OCI-LY1 (cell line): ENCODE data around the gene KLHL35.

Experiments used
- H2AFZ ChIP-seq: fragments of 200-600 bp; sonication (generic), shearing (Covaris generic); 2 replicates; pipeline ENCODE4 v1.6.0; 2014; ENCODE audit warnings: antibody characterized with exemption, mild to moderate bottlenecking, low read length
- H3F3A ChIP-seq: fragments of 200-600 bp; sonication (generic), shearing (Covaris generic); 2 replicates; pipeline ENCODE4 v1.6.0; 2014; ENCODE audit warnings: mild to moderate bottlenecking, antibody characterized with exemption, low read length, moderate library complexity; ENCODE audit not compliant: insufficient read depth
- H3K27ac ChIP-seq: fragments of 200-600 bp; sonication (generic); 2 replicates; pipeline ENCODE4 v1.5.1; 2014; ENCODE audit warnings: low read length, mixed run types, mild to moderate bottlenecking, low read depth; ENCODE audit not compliant: poor library complexity, severe bottlenecking
- H3K27me3 ChIP-seq: fragments of 200-600 bp; sonication (generic); 2 replicates; pipeline ENCODE4 v1.6.0; 2014; ENCODE audit warnings: antibody characterized with exemption, mild to moderate bottlenecking, low read length, moderate library complexity; ENCODE audit not compliant: insufficient read depth
- H3K36me3 ChIP-seq: fragments of 200-600 bp; sonication (generic); 2 replicates; pipeline ENCODE4 v1.6.1; 2014; ENCODE audit warnings: mild to moderate bottlenecking, antibody characterized with exemption, low read length, moderate library complexity, mixed read lengths; ENCODE audit not compliant: insufficient read depth
- H3K4me1 ChIP-seq: fragments of 200-600 bp; sonication (generic); 2 replicates; pipeline ENCODE4 v1.5.1; 2014; ENCODE audit warnings: mild to moderate bottlenecking, low read length, moderate library complexity; ENCODE audit not compliant: insufficient read depth, severe bottlenecking
- H3K4me2 ChIP-seq: fragments of 200-600 bp; sonication (generic), shearing (Covaris generic); 2 replicates; pipeline ENCODE4 v1.6.1; 2014; ENCODE audit warnings: low read length
- H3K4me3 ChIP-seq: fragments of 200-600 bp; sonication (generic); 2 replicates; pipeline ENCODE4 v1.5.1; 2014; ENCODE audit warnings: low read length, low read depth, mild to moderate bottlenecking, mixed read lengths; ENCODE audit not compliant: poor library complexity, severe bottlenecking
- H3K79me2 ChIP-seq: fragments of 200-600 bp; shearing (Covaris generic); 2 replicates; pipeline ENCODE4 v1.6.1; 2016; ENCODE audit warnings: mixed run types, low read length, mixed read lengths; ENCODE audit not compliant: insufficient read depth
- H3K9ac ChIP-seq: fragments of 200-600 bp; sonication (generic), shearing (Covaris generic); 2 replicates; pipeline ENCODE4 v1.6.1; 2014; ENCODE audit warnings: mild to moderate bottlenecking, low read length, mixed read lengths
- H3K9me2 ChIP-seq: fragments of 200-600 bp; sonication (generic), shearing (Covaris generic); 2 replicates; pipeline ENCODE4 v1.6.1; 2014; ENCODE audit warnings: low read depth, mild to moderate bottlenecking, low read length, mixed read lengths
- H3K9me3 ChIP-seq: fragments of 200-600 bp; shearing (Covaris generic); 2 replicates; pipeline ENCODE4 v1.6.1; 2014; ENCODE audit warnings: low read length, mixed read lengths
- H4K20me1 ChIP-seq: fragments of 200-600 bp; sonication (generic), shearing (Covaris generic); 2 replicates; pipeline ENCODE4 v1.6.0; 2016; ENCODE audit warnings: mild to moderate bottlenecking, low read length; ENCODE audit not compliant: insufficient read depth
- CTCF ChIP-seq: fragments of 200-600 bp; sonication (generic), shearing (Covaris generic); IDR thresholded peaks from 2 replicates; pipeline ENCODE4 v1.5.1; 2017; ENCODE audit warnings: mild to moderate bottlenecking, antibody characterized with exemption, low read length, moderate library complexity, mixed read lengths
- EZH2 ChIP-seq: fragments of 200-600 bp; sonication (generic), shearing (Covaris generic); IDR thresholded peaks from 2 replicates; pipeline ENCODE4 v1.8.0; 2017; ENCODE audit warnings: borderline replicate concordance, mixed run types, mild to moderate bottlenecking, antibody characterized with exemption, low read length, moderate library complexity, mixed read lengths

Gene KLHL35

GRCh38 chr11:75431533-75432525 is 1.2 kb downstream of the KLHL35 start:
- TF ChIP-seq EZH2 (no peak), CTCF (no peak)
- Histone ChIP-seq H3K9ac (no peak overlapping the region), H3K9me2 (no peaks in the 10 kb centered on the region), H3K79me2 (no peaks in the 10 kb centered on the region), H3F3A (no peaks in the 10 kb centered on the region), H3K4me1 (no peaks in the 10 kb centered on the region), H3K27me3 (peaks cover 6% of the 10 kb centered on the region; the same call in 1 of the 2 replicates), H3K9me3 (no peaks in the 10 kb centered on the region), H3K4me3 (no peak overlapping the region), H2AFZ (no peak overlapping the region), H3K27ac (no peak overlapping the region), H4K20me1 (no peaks in the 10 kb centered on the region), H3K36me3 (no peaks in the 10 kb centered on the region), H3K4me2 (no peak overlapping the region)

- no peak overlapping the region for H3K4me3 ChIP-seq
These were observed 2.1 kb downstream of the KLHL35 start for GRCh38 chr11:75430714-75431532.

More at GRCh38 chr11:75430714-75431532, 2.1 kb downstream of the KLHL35 start:
- H3K9ac ChIP-seq = no peak overlapping the region
- H2AFZ ChIP-seq = no peak overlapping the region
- H3K4me2 ChIP-seq = no peak overlapping the region
- H3K27me3 ChIP-seq = peaks cover 6% of the 10 kb centered on the region; the same call in 1 of the 2 replicates
- no peaks in the 10 kb centered on the region for H3K9me3 ChIP-seq
- H3K27ac ChIP-seq = no peak overlapping the region
- H3K79me2 ChIP-seq = no peaks in the 10 kb centered on the region
- no peaks in the 10 kb centered on the region for H3F3A ChIP-seq
- H4K20me1 ChIP-seq = no peaks in the 10 kb centered on the region
- no peaks in the 10 kb centered on the region for H3K4me1 ChIP-seq
- no peaks in the 10 kb centered on the region for H3K9me2 ChIP-seq
- TF ChIP-seq CTCF (no peak), EZH2 (no peak)
- H3K36me3 ChIP-seq = no peaks in the 10 kb centered on the region
